Peyer's patch (tissue), 4 donors: Measurements from ENCODE around the gene PEA15. TPM values are rescaled to one million over a fixed set of nuclear protein-coding genes. Genes with fewer than 3 reads are reported as not detected.

ENCODE experiments used
- DNase-seq, 3 donors: peaks; one replicate each; pipeline ENCODE4 v3.0.0-alpha.2; 2017 to 2019
- H3K27ac ChIP-seq, 4 donors: fragments of 200-600 bp; sonication (generic); one replicate each; pipeline ENCODE4 v1.5.1; 2016 to 2019
- H3K27me3 ChIP-seq, 2 donors: fragments of 200-600 bp; sonication (generic); one replicate each; pipeline ENCODE4 v1.5.1; 2019
- H3K36me3 ChIP-seq, 3 donors: fragments of 200-600 bp; sonication (generic); one replicate each; pipeline ENCODE4 v1.5.1; 2016 to 2019
- H3K4me1 ChIP-seq, 4 donors: fragments of 200-600 bp; sonication (generic); one replicate each; pipeline ENCODE4 v1.5.1; 2016 to 2019
- H3K4me3 ChIP-seq, 4 donors: fragments of 200-600 bp; sonication (generic); 1 replicate in 3 of 4; 2 replicates in 1 of 4; pipeline ENCODE4 v1.5.1; 2016 to 2019; ENCODE audit warnings: mild to moderate bottlenecking in 1 of 4
- H3K9me3 ChIP-seq, 4 donors: fragments of 200-600 bp; sonication (generic); one replicate each; pipeline ENCODE4 v1.5.1; 2016 to 2019; ENCODE audit warnings: mild to moderate bottlenecking in 1 of 4
- CTCF ChIP-seq, 6 experiments: fragments of 450-650 bp in 4 of 6; fragments of 200-600 bp in 2 of 6; sonication (generic) in 1 of 6; IDR thresholded peaks; one replicate each; pipeline ENCODE4 v1.5.1; 2017 to 2019; ENCODE audit warnings: antibody characterized with exemption in 6 of 6, mild to moderate bottlenecking in 3 of 6, moderate library complexity in 1 of 6
- POLR2A ChIP-seq, 2 donors: fragments of 450-650 bp; IDR thresholded peaks; one replicate each; pipeline ENCODE4 v1.5.1; 2017; ENCODE audit warnings: antibody characterized with exemption in 2 of 2, mild to moderate bottlenecking in 2 of 2, moderate library complexity in 2 of 2
- total RNA-seq, 4 donors: library from RNA; depleted of rRNA; stranded (reverse); fragments of >200 nt; gene quantifications; one replicate each; pipeline ENCODE4 v1.1.0, GENCODE V29; 2016

The PEA15 gene
- total RNA-seq, 4 donors from 2014 or later: 10.2 to 34.7 (median 17.3) TPM

GRCh38 chr1:160169553-160170399 lies 35.4 kb upstream of the PEA15 start:
- Histone ChIP-seq H3K27ac (no peak overlapping the region), H3K4me3 (no peak overlapping the region), H3K36me3 (no peaks in the 10 kb centered on the region), H3K4me1 (no peaks in the 10 kb centered on the region), H3K9me3 (no peaks in the 10 kb centered on the region), H3K27me3 (no peaks in the 10 kb centered on the region)
- TF ChIP-seq POLR2A (IDR thresholded peaks at IDR 0.05): no peak
- no peak for TF ChIP-seq CTCF (IDR thresholded peaks at IDR 0.05)
- DNase-seq: peak in 1 of 3 donors; percentile 25

- H3K9me3 ChIP-seq: no peaks in the 10 kb centered on the region
- no peaks in the 10 kb centered on the region for H3K36me3 ChIP-seq
- no peak for DNase-seq
- H3K4me3 ChIP-seq: no peak overlapping the region
- H3K27ac ChIP-seq: no peak overlapping the region
- H3K4me1 ChIP-seq: no peaks in the 10 kb centered on the region
- TF ChIP-seq CTCF (IDR thresholded peaks at IDR 0.05): no peak
- no peak for TF ChIP-seq POLR2A (IDR thresholded peaks at IDR 0.05)
- no peaks in the 10 kb centered on the region for H3K27me3 ChIP-seq
These were observed 33.8 kb upstream of the PEA15 start for GRCh38 chr1:160171354-160171753.

GRCh38 chr1:160171980-160172379 lies 33.2 kb upstream of the PEA15 start:
- Histone ChIP-seq H3K27ac (no peak overlapping the region), H3K36me3 (no peaks in the 10 kb centered on the region), H3K4me3 (no peak overlapping the region), H3K27me3 (no peaks in the 10 kb centered on the region), H3K9me3 (no peaks in the 10 kb centered on the region), H3K4me1 (no peaks in the 10 kb centered on the region)
- DNase-seq: no peak
- no peak for TF ChIP-seq CTCF (IDR thresholded peaks at IDR 0.05)
- no peak for TF ChIP-seq POLR2A (IDR thresholded peaks at IDR 0.05)

- Histone ChIP-seq H3K36me3 (no peaks in the 10 kb centered on the region), H3K27ac (no peak overlapping the region), H3K9me3 (no peaks in the 10 kb centered on the region), H3K4me3 (no peak overlapping the region), H3K27me3 (no peaks in the 10 kb centered on the region), H3K4me1 (no peaks in the 10 kb centered on the region)
- no peak for DNase-seq
- TF ChIP-seq CTCF (IDR thresholded peaks at IDR 0.05) (no peak), POLR2A (IDR thresholded peaks at IDR 0.05) (no peak)
These were observed 28.0 kb upstream of the PEA15 start for GRCh38 chr1:160177231-160177630.

GRCh38 chr1:160177667-160178066 lies 27.5 kb upstream of the PEA15 start:
- no peaks in the 10 kb centered on the region for H3K36me3 ChIP-seq

More at GRCh38 chr1:160177667-160178066, 27.5 kb upstream of the PEA15 start:
- no peaks in the 10 kb centered on the region for H3K4me1 ChIP-seq
- no peaks in the 10 kb centered on the region for H3K9me3 ChIP-seq
- no peak overlapping the region for H3K27ac ChIP-seq
- no peak overlapping the region for H3K4me3 ChIP-seq
- no peak for DNase-seq
- H3K27me3 ChIP-seq: no peaks in the 10 kb centered on the region
- TF ChIP-seq CTCF (IDR thresholded peaks at IDR 0.05): no peak
- no peak for TF ChIP-seq POLR2A (IDR thresholded peaks at IDR 0.05)
